Natural killer cell treated with Interleukin-12 subunit alpha and Interleukin-12 subunit beta and Interleukin-15 and Interleukin-18, amount 100 ng/mL, for 72 hours (primary cell): ENCODE measurements around the gene CD14. TPM values are rescaled to one million over a fixed set of nuclear protein-coding genes. Genes with fewer than 3 reads are reported as not detected.
"Not testable (repeated sequence)": the region's sequence is repeated elsewhere in the genome, so short reads cannot be mapped to it uniquely, and the experiment has no call there.

Experiments used
- ATAC-seq, 2 donors: fragments of 150-1000 bp; cut with Tn5 transposase in 1 of 2; sonication (Bioruptor Pico), chemical (Tn5 transposase) in 1 of 2; 2 replicates each; pipeline ENCODE4 v1.10.0; 2021
- DNase-seq: peaks from one replicate; pipeline ENCODE4 v3.0.0; 2022; ENCODE audit warnings: low spot score
- H3K27ac Mint-ChIP-seq, 2 donors: 1 replicate in 1 of 2; 2 replicates in 1 of 2; pipeline ENCODE4 v1.8.0; 2022; ENCODE audit warnings: mixed read lengths in 2 of 2, mild to moderate bottlenecking in 1 of 2, moderate library complexity in 1 of 2
- H3K27me3 Mint-ChIP-seq, 2 donors: 1 replicate in 1 of 2; 2 replicates in 1 of 2; pipeline ENCODE4 v1.8.0; 2022; ENCODE audit warnings: mixed read lengths in 2 of 2
- H3K36me3 Mint-ChIP-seq: one replicate; pipeline ENCODE4 v1.8.0; 2022; ENCODE audit warnings: mixed read lengths
- H3K4me1 Mint-ChIP-seq, 2 donors: 1 replicate in 1 of 2; 2 replicates in 1 of 2; pipeline ENCODE4 v1.8.0; 2022; ENCODE audit warnings: low read depth in 2 of 2, mixed read lengths in 2 of 2, mild to moderate bottlenecking in 1 of 2
- H3K4me3 Mint-ChIP-seq: one replicate; pipeline ENCODE4 v1.8.0; 2022; ENCODE audit warnings: mixed read lengths
- H3K9me3 Mint-ChIP-seq: 2 replicates; pipeline ENCODE4 v1.8.0; 2022; ENCODE audit warnings: mixed read lengths
- total RNA-seq, 2 donors: library from RNA; stranded (reverse); gene quantifications; one replicate each; pipeline ENCODE4 v1.2.3, GENCODE V29; 2022

CD14 gene
- total RNA-seq, 2 donors from 2014 or later = 0.92 to 1.00 TPM

GRCh38 chr5:140647042-140647419, 14.1 kb upstream of the CD14 start:
- Mint-ChIP-seq H3K4me1 (peaks cover 18 to 24% of the 10 kb centered on the region in 2 donors), H3K36me3 (peaks cover 13% of the 10 kb centered on the region), H3K27ac (peak overlapping the region; percentile 92 to 96), H3K27me3 (no peaks in the 10 kb centered on the region), H3K9me3 (no peaks in the 10 kb centered on the region), H3K4me3 (peak overlapping the region; percentile 100)
- ATAC-seq = no peak
- DNase-seq = no peak

GRCh38 chr5:140642718-140643117, 9.7 kb upstream of the CD14 start:
- DNase-seq (no peak), ATAC-seq (no peak)
- no peaks in the 10 kb centered on the region for H3K27me3 Mint-ChIP-seq
- H3K36me3 Mint-ChIP-seq = peaks cover 5% of the 10 kb centered on the region
- H3K4me1 Mint-ChIP-seq = peaks cover 33 to 34% of the 10 kb centered on the region in 2 donors
- H3K27ac Mint-ChIP-seq = no peak overlapping the region
- H3K4me3 Mint-ChIP-seq = no peak overlapping the region
- peaks cover 3% of the 10 kb centered on the region for H3K9me3 Mint-ChIP-seq

- Mint-ChIP-seq H3K36me3 (peaks cover 5% of the 10 kb centered on the region), H3K27ac (peak overlapping the region in 1 of 2 donors; percentile 48), H3K4me3 (no peak overlapping the region), H3K27me3 (no peaks in the 10 kb centered on the region), H3K4me1 (peaks cover 29 to 30% of the 10 kb centered on the region in 2 donors), H3K9me3 (peaks cover 3% of the 10 kb centered on the region)
- ATAC-seq (no peak), DNase-seq (no peak)
These were observed 8.7 kb upstream of the CD14 start for GRCh38 chr5:140641716-140642115.

- H3K4me1 Mint-ChIP-seq = peaks cover 24 to 25% of the 10 kb centered on the region in 2 donors
- no peaks in the 10 kb centered on the region for H3K27me3 Mint-ChIP-seq
- H3K4me3 Mint-ChIP-seq = peak within 1 kb of the TSS; percentile 99
- ATAC-seq = peak; percentile 99 to 100
- H3K9me3 Mint-ChIP-seq = peaks cover 3% of the 10 kb centered on the region
- peak; percentile 98 for DNase-seq
- H3K36me3 Mint-ChIP-seq = peaks cover 5% of the 10 kb centered on the region
- peak within 1 kb of the TSS; percentile 84 to 93 for H3K27ac Mint-ChIP-seq
These were observed 6.4 kb upstream of the CD14 start, which contains the start of gene TMCO6 for GRCh38 chr5:140639148-140639981. Gene TMCO6, plus strand, starts transcription at chr5:140639451. Its CDS starts 77 bp downstream, at chr5:140639528.

- H3K9me3 Mint-ChIP-seq, ATAC-seq, H3K36me3 Mint-ChIP-seq, DNase-seq, H3K27me3 Mint-ChIP-seq: not testable (repeated sequence)
- H3K4me1 Mint-ChIP-seq = peaks cover 27 to 29% of the 10 kb centered on the region in 2 donors
- H3K27ac Mint-ChIP-seq = peak overlapping the region; percentile 84 to 93
- peak overlapping the region; percentile 99 for H3K4me3 Mint-ChIP-seq
These were observed 5.8 kb upstream of the CD14 start for GRCh38 chr5:140638898-140639147.

GRCh38 chr5:140637371-140638100, 4.6 kb upstream of the CD14 start:
- H3K4me3 Mint-ChIP-seq = peak overlapping the region; percentile 54
- ATAC-seq = no peak
- H3K9me3 Mint-ChIP-seq = peaks cover 3% of the 10 kb centered on the region
- H3K27me3 Mint-ChIP-seq = peaks cover 0 to 4% of the 10 kb centered on the region in 2 donors
- H3K4me1 Mint-ChIP-seq = peaks cover 37 to 38% of the 10 kb centered on the region in 2 donors
- H3K27ac Mint-ChIP-seq = peak overlapping the region; percentile 84 to 93
- peaks cover 5% of the 10 kb centered on the region for H3K36me3 Mint-ChIP-seq
- no peak for DNase-seq

- Mint-ChIP-seq H3K27ac (no peak overlapping the region), H3K4me1 (peaks cover 34 to 39% of the 10 kb centered on the region in 2 donors), H3K36me3 (no peaks in the 10 kb centered on the region), H3K9me3 (peaks cover 3% of the 10 kb centered on the region), H3K4me3 (no peak overlapping the region), H3K27me3 (peaks cover 9 to 10% of the 10 kb centered on the region in 2 donors)
- no peak for DNase-seq
- no peak for ATAC-seq
These were observed 2.6 kb upstream of the CD14 start for GRCh38 chr5:140635291-140636257.

- ATAC-seq = no peak
- Mint-ChIP-seq H3K27me3 (peaks cover 10% of the 10 kb centered on the region in 2 donors), H3K36me3 (no peaks in the 10 kb centered on the region), H3K4me3 (no peak overlapping the region), H3K9me3 (peaks cover 3% of the 10 kb centered on the region), H3K27ac (no peak overlapping the region), H3K4me1 (peaks cover 24 to 32% of the 10 kb centered on the region in 2 donors)
- DNase-seq = no peak
These were observed 1.1 kb upstream of the CD14 start for GRCh38 chr5:140634103-140634502.

GRCh38 chr5:140633501-140633900, 526 bp upstream of the CD14 start:
- Mint-ChIP-seq H3K27me3 (peaks cover 10% of the 10 kb centered on the region in 2 donors), H3K9me3 (peaks cover 3% of the 10 kb centered on the region), H3K4me3 (peak overlapping the region; percentile 89), H3K4me1 (peaks cover 19 to 27% of the 10 kb centered on the region in 2 donors), H3K36me3 (no peaks in the 10 kb centered on the region), H3K27ac (peak overlapping the region in 1 of 2 donors; percentile 73)
- ATAC-seq (no peak), DNase-seq (no peak)

- peak; percentile 86 to 87 for ATAC-seq
- peak overlapping the region in 1 of 2 donors; percentile 73 for H3K27ac Mint-ChIP-seq
- no peaks in the 10 kb centered on the region for H3K9me3 Mint-ChIP-seq
- H3K27me3 Mint-ChIP-seq = peaks cover 14 to 15% of the 10 kb centered on the region in 2 donors
- H3K4me3 Mint-ChIP-seq = peak overlapping the region; percentile 89
- no peaks in the 10 kb centered on the region for H3K36me3 Mint-ChIP-seq
- H3K4me1 Mint-ChIP-seq = peaks cover 19 to 21% of the 10 kb centered on the region in 2 donors
- DNase-seq = peak; percentile 69
These were observed 482 bp downstream of the CD14 start for GRCh38 chr5:140632366-140633020.

GRCh38 chr5:140631831-140632365, 1.1 kb downstream of the CD14 start:
- ATAC-seq (peak in 1 of 2 donors; percentile 39), DNase-seq (no peak)
- Mint-ChIP-seq H3K36me3 (no peaks in the 10 kb centered on the region), H3K4me3 (peak overlapping the region; percentile 89), H3K27me3 (peaks cover 15 to 17% of the 10 kb centered on the region in 2 donors), H3K27ac (no peak overlapping the region), H3K4me1 (peaks cover 19 to 21% of the 10 kb centered on the region in 2 donors), H3K9me3 (no peaks in the 10 kb centered on the region)

GRCh38 chr5:140631036-140631417, 1.9 kb downstream of the CD14 start:
- Mint-ChIP-seq H3K4me1 (peaks cover 19 to 21% of the 10 kb centered on the region in 2 donors), H3K27me3 (peaks cover 17 to 18% of the 10 kb centered on the region in 2 donors), H3K36me3 (no peaks in the 10 kb centered on the region), H3K9me3 (no peaks in the 10 kb centered on the region), H3K27ac (no peak overlapping the region), H3K4me3 (peak overlapping the region; percentile 39)
- no peak for ATAC-seq
- no peak for DNase-seq
